HepG2 (cell line): ENCODE results near the gene PFN1. TPM values are rescaled to one million over a fixed set of nuclear protein-coding genes. Genes with fewer than 3 reads are reported as not detected.
A peak's percentile ranks its signal among the peaks of the same experiment; 100 is the strongest.

Experiments
- DRAP1 ChIP-seq: IDR thresholded peaks from 2 replicates; pipeline ENCODE4 v1.6.1; 2016; ENCODE audit warnings: missing genetic modification reagents, missing compliant biosample characterization
- EED ChIP-seq: sonication (generic); formaldehyde crosslinking; IDR thresholded peaks from 2 replicates; pipeline ENCODE4 v1.5.0; 2020; ENCODE audit warnings: mild to moderate bottlenecking, missing genetic modification reagents
- GABPA ChIP-seq, 2 experiments: IDR thresholded peaks; 2 replicates each; pipeline ENCODE4 v1.6.1; 2011 to 2016; ENCODE audit warnings: low read depth in 2 of 2, low read length in 1 of 2, missing biosample characterization in 1 of 2, missing genetic modification characterization in 1 of 2
- GRHL1 ChIP-seq: sonication (generic); formaldehyde crosslinking; conservative IDR thresholded peaks from 2 replicates; pipeline ENCODE4 v1.8.0; 2022; ENCODE audit warnings: missing genetic modification reagents
- KMT2B ChIP-seq: IDR thresholded peaks from 2 replicates; pipeline ENCODE4 v1.6.1; 2016; ENCODE audit warnings: missing genetic modification reagents, missing compliant biosample characterization
- YY1 ChIP-seq: IDR thresholded peaks from 2 replicates; pipeline ENCODE4 v1.6.1; 2011; ENCODE audit warnings: low read length, low read depth, moderate library complexity, mild to moderate bottlenecking; ENCODE audit not compliant: insufficient read depth, insufficient replicate concordance
- ZFP37 ChIP-seq: sonication (generic); formaldehyde crosslinking; IDR thresholded peaks from 2 replicates; pipeline ENCODE4 v1.4.0; 2020; ENCODE audit warnings: missing genetic modification reagents, borderline replicate concordance
- polyA plus RNA-seq, 8 experiments: library from polyadenylated mRNA; depleted of rRNA in 3 of 8; stranded (reverse) in 7 of 8; unstranded in 1 of 8; fragments of >200 nt; fragmentation: Illumina TruSeq in 4 of 8; extraction: Trizol in 4 of 8; gene quantifications; 2 replicates each; pipeline versions ENCODE4 v1.2.1 to v1.2.3, GENCODE V29; 2011 to 2016; ENCODE audit warnings: low read depth in 4 of 8, missing spikeins in 1 of 8, mixed read lengths in 1 of 8; ENCODE audit not compliant: insufficient read depth in 1 of 8
- total RNA-seq, 5 experiments: library from RNA; depleted of rRNA; stranded (reverse); fragments of >200 nt; fragmentation: Illumina TruSeq; extraction: Trizol; gene quantifications; 2 replicates each; pipeline ENCODE4 v1.2.3, GENCODE V29; 2016; ENCODE audit warnings: low read depth in 1 of 5
- TF ChIP-seq, protein P1 (sequence below): sonication (generic); formaldehyde crosslinking; IDR thresholded peaks from 2 replicates; pipeline ENCODE4 v1.8.1; 2023; ENCODE audit warnings: mild to moderate bottlenecking, missing genetic modification reagents

The PFN1 gene
- total and polyA plus RNA-seq, 2 of the 13 experiments (the other 11 are each of a cell fraction or from before 2014, with no cell fraction given) = 494 to 613 TPM

GRCh38 chr17:4945176-4945943 lies 3.0 kb downstream of the PFN1 start (continued):
- TF ChIP-seq GRHL1 (CRISPR knock-in tag) (no peak), ZFP37 (CRISPR knock-in tag) (no peak), YY1 (no peak), GABPA (IDR thresholded peaks at IDR 0.05; ENCODE audit: low read depth, low read length) (no peak), GABPA (CRISPR knock-in tag; IDR thresholded peaks at IDR 0.05; ENCODE audit: low read depth) (peak; percentile 43; the same call in 1 of the 2 replicates), KMT2B (CRISPR knock-in tag) (no peak), EED (CRISPR knock-in tag) (no peak), DRAP1 (no peak)
- TF ChIP-seq, protein P1, sequence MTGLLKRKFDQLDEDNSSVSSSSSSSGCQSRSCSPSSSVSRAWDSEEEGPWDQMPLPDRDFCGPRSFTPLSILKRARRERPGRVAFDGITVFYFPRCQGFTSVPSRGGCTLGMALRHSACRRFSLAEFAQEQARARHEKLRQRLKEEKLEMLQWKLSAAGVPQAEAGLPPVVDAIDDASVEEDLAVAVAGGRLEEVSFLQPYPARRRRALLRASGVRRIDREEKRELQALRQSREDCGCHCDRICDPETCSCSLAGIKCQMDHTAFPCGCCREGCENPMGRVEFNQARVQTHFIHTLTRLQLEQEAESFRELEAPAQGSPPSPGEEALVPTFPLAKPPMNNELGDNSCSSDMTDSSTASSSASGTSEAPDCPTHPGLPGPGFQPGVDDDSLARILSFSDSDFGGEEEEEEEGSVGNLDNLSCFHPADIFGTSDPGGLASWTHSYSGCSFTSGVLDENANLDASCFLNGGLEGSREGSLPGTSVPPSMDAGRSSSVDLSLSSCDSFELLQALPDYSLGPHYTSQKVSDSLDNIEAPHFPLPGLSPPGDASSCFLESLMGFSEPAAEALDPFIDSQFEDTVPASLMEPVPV (CRISPR knock-in tag) = no peak
